Natural killer cell (primary cell): ENCODE data around the gene NKIRAS2. TPM values are rescaled to one million over a fixed set of nuclear protein-coding genes. Genes with fewer than 3 reads are reported as not detected.

Source experiments
- ATAC-seq, 3 donors: fragments of 150-1000 bp in 2 of 3; fragments of 200-7000 bp in 1 of 3; cut with Tn5 transposase; 1 replicate in 1 of 3; 2 replicates in 2 of 3; pipeline ENCODE4 v1.10.0; 2021; ENCODE audit warnings: mild to moderate bottlenecking in 2 of 3, moderate library complexity in 2 of 3
- DNase-seq, 2 donors: peaks; one replicate each; pipeline versions ENCODE4 v3.0.0 to v3.0.0-alpha.2; 2013 to 2021; ENCODE audit warnings: mixed read lengths in 1 of 2
- H3K27ac ChIP-seq: one replicate; pipeline ENCODE4 v1.5.1; 2013; ENCODE audit warnings: mild to moderate bottlenecking, low read length
- H3K27me3 ChIP-seq: one replicate; pipeline ENCODE4 v1.6.1; 2013; ENCODE audit warnings: low read length; ENCODE audit not compliant: control insufficient read depth, insufficient read depth
- H3K36me3 ChIP-seq: one replicate; pipeline ENCODE4 v1.6.1; 2013; ENCODE audit warnings: low read length; ENCODE audit not compliant: control insufficient read depth, insufficient read depth
- H3K4me1 ChIP-seq: one replicate; pipeline ENCODE4 v1.6.1; 2013; ENCODE audit warnings: low read length; ENCODE audit not compliant: control insufficient read depth, insufficient read depth
- H3K4me3 ChIP-seq: one replicate; pipeline ENCODE4 v1.5.1; 2013; ENCODE audit warnings: low read length
- H3K9me3 ChIP-seq: one replicate; pipeline ENCODE4 v1.6.1; 2013; ENCODE audit warnings: low read length; ENCODE audit not compliant: control insufficient read depth, insufficient read depth
- H3K27ac Mint-ChIP-seq, 2 donors: one replicate each; pipeline ENCODE4 v1.8.0; 2022; ENCODE audit warnings: mild to moderate bottlenecking in 2 of 2, mixed read lengths in 2 of 2, moderate library complexity in 1 of 2
- H3K27me3 Mint-ChIP-seq, 2 donors: one replicate each; pipeline ENCODE4 v1.8.0; 2022; ENCODE audit warnings: low read depth in 2 of 2, mixed read lengths in 2 of 2
- H3K36me3 Mint-ChIP-seq: one replicate; pipeline ENCODE4 v1.8.0; 2022; ENCODE audit warnings: mixed read lengths
- H3K4me1 Mint-ChIP-seq, 2 donors: one replicate each; pipeline ENCODE4 v1.8.0; 2022; ENCODE audit warnings: mixed read lengths in 2 of 2
- H3K4me3 Mint-ChIP-seq: one replicate; pipeline ENCODE4 v1.8.0; 2022; ENCODE audit warnings: mild to moderate bottlenecking, moderate library complexity, mixed read lengths
- H3K9me3 Mint-ChIP-seq, 2 donors: one replicate each; pipeline ENCODE4 v1.8.0; 2022; ENCODE audit warnings: mixed read lengths in 2 of 2
- CTCF ChIP-seq: fragments of 200-600 bp; IDR thresholded peaks from one replicate; pipeline ENCODE4 v1.8.0; 2022; ENCODE audit warnings: antibody characterized with exemption
- WGBS: methylation state at CpG from one replicate; pipeline ENCODE4 v1.1.7; 2013; ENCODE audit warnings: missing lambda C conversion rate; ENCODE audit not compliant: insufficient coverage; 5-methylcytosine and 5-hydroxymethylcytosine counted together
- intact Hi-C: fragments of 100-400 bp; cut with micrococcal nuclease; formaldehyde crosslinking; loops from one replicate; pipeline ENCODE4 v1.14.2; 2022
- total RNA-seq, 4 donors: library from RNA; stranded (reverse); fragments of 120-200 nt in 1 of 4; gene quantifications; one replicate each; pipeline versions ENCODE4 v1.2.3 to v1.2.4, GENCODE V29; 2013 to 2022

The NKIRAS2 gene
- total RNA-seq, 3 donors from 2014 or later (not counting 1 experiment from before 2014, with no cell fraction given) = 17.5 to 20.9 (median 19.3) TPM

GRCh38 chr17:41977991-41978390 lies 41.9 kb upstream of the NKIRAS2 start:
- H3K27ac ChIP-seq = no peak overlapping the region
- H3K27ac Mint-ChIP-seq = no peak overlapping the region

GRCh38 chr17:41982026-41982760 lies 37.7 kb upstream of the NKIRAS2 start:
- intact Hi-C loops = no loop called here
- Histone ChIP-seq H3K4me1 (no peaks in the 10 kb centered on the region), H3K9me3 (no peaks in the 10 kb centered on the region), H3K4me3 (no peak overlapping the region), H3K36me3 (peaks cover 62% of the 10 kb centered on the region), H3K27me3 (no peaks in the 10 kb centered on the region), H3K27ac (no peak overlapping the region)
- H3K9me3 Mint-ChIP-seq = no peaks in the 10 kb centered on the region
- no peak for DNase-seq
- peaks cover 23% of the 10 kb centered on the region for H3K36me3 Mint-ChIP-seq
- H3K27me3 Mint-ChIP-seq = no peaks in the 10 kb centered on the region
- H3K4me1 Mint-ChIP-seq = peaks cover 5 to 7% of the 10 kb centered on the region in 2 donors
- H3K27ac Mint-ChIP-seq = peak overlapping the region in 1 of 2 donors; percentile 31
- no peak overlapping the region for H3K4me3 Mint-ChIP-seq
- ATAC-seq = no peak
- TF ChIP-seq CTCF = no peak
- 97% methylated on average over 14 of the region's 14 CpGs for WGBS

More at GRCh38 chr17:41977991-41978390, 41.9 kb upstream of the NKIRAS2 start:
- Histone ChIP-seq H3K4me1 (peaks cover 14% of the 10 kb centered on the region), H3K36me3 (peaks cover 74% of the 10 kb centered on the region), H3K9me3 (no peaks in the 10 kb centered on the region), H3K4me3 (no peak overlapping the region), H3K27me3 (no peaks in the 10 kb centered on the region)
- no peak for ATAC-seq
- no peak overlapping the region for H3K4me3 Mint-ChIP-seq
- H3K36me3 Mint-ChIP-seq = peaks cover 11% of the 10 kb centered on the region
- H3K27me3 Mint-ChIP-seq = no peaks in the 10 kb centered on the region
- WGBS = 95% methylated on average over 4 of the region's 4 CpGs
- H3K4me1 Mint-ChIP-seq = peaks cover 12 to 18% of the 10 kb centered on the region in 2 donors
- no peak for DNase-seq
- no peak for TF ChIP-seq CTCF
- intact Hi-C loops = no loop called here
- no peaks in the 10 kb centered on the region for H3K9me3 Mint-ChIP-seq

- no peaks in the 10 kb centered on the region for H3K4me1 ChIP-seq
- H3K4me1 Mint-ChIP-seq = peaks cover 0 to 3% of the 10 kb centered on the region in 2 donors
- WGBS = 95% methylated on average over 8 of the region's 8 CpGs
- no peak overlapping the region for H3K4me3 Mint-ChIP-seq
- H3K27ac ChIP-seq = no peak overlapping the region
- ATAC-seq (no peak), DNase-seq (no peak)
- H3K27ac Mint-ChIP-seq = no peak overlapping the region
- H3K27me3 ChIP-seq = no peaks in the 10 kb centered on the region
- H3K36me3 ChIP-seq = peaks cover 73% of the 10 kb centered on the region
- no peak overlapping the region for H3K4me3 ChIP-seq
- no peak for TF ChIP-seq CTCF
- H3K27me3 Mint-ChIP-seq = no peaks in the 10 kb centered on the region
- peaks cover 37% of the 10 kb centered on the region for H3K36me3 Mint-ChIP-seq
- no peaks in the 10 kb centered on the region for H3K9me3 Mint-ChIP-seq
- intact Hi-C loops = no loop called here
- no peaks in the 10 kb centered on the region for H3K9me3 ChIP-seq
These were observed 35.4 kb upstream of the NKIRAS2 start for GRCh38 chr17:41984454-41984853.

- H3K9me3 ChIP-seq = no peaks in the 10 kb centered on the region
- ATAC-seq = no peak
- no peak overlapping the region for H3K4me3 Mint-ChIP-seq
- no peak overlapping the region for H3K27ac Mint-ChIP-seq
- no peaks in the 10 kb centered on the region for H3K27me3 ChIP-seq
- H3K36me3 ChIP-seq = peaks cover 77% of the 10 kb centered on the region
- DNase-seq = no peak
- H3K4me1 ChIP-seq = no peaks in the 10 kb centered on the region
- H3K27ac ChIP-seq = no peak overlapping the region
- TF ChIP-seq CTCF = no peak
- intact Hi-C loops = no loop called here
- 96% methylated on average over 7 of the region's 8 CpGs for WGBS
- no peaks in the 10 kb centered on the region for H3K9me3 Mint-ChIP-seq
- H3K4me1 Mint-ChIP-seq = peaks cover 0 to 3% of the 10 kb centered on the region in 2 donors
- no peak overlapping the region for H3K4me3 ChIP-seq
- H3K27me3 Mint-ChIP-seq = no peaks in the 10 kb centered on the region
- H3K36me3 Mint-ChIP-seq = peaks cover 37% of the 10 kb centered on the region
These were observed 34.0 kb upstream of the NKIRAS2 start for GRCh38 chr17:41985919-41986318.
